SK-N-SH treated with all-trans-retinoic acid at 6 μM for 48 hours (cell line): ENCODE measurements around the gene GPR68.
A peak's percentile ranks its signal among the peaks of the same experiment; 100 is the strongest.

ENCODE experiments used
- ATAC-seq: fragments of 200-7000 bp; cut with Tn5 transposase; 3 replicates; pipeline ENCODE4 v1.9.1; 2020; ENCODE audit warnings: mild to moderate bottlenecking, moderate library complexity
- BACH2 ChIP-seq: fragments of 250-450 bp; sonication (Bioruptor Pico); IDR thresholded peaks from 2 replicates; pipeline ENCODE4 v1.9.0; 2021; ENCODE audit warnings: mild to moderate bottlenecking, borderline replicate concordance
- CREB5 ChIP-seq: fragments of 250-450 bp; sonication (Bioruptor Pico); IDR thresholded peaks from 2 replicates; pipeline ENCODE4 v1.5.1; 2020; ENCODE audit warnings: low read depth, mild to moderate bottlenecking, moderate library complexity
- CSDC2 ChIP-seq: fragments of 250-450 bp; sonication (Bioruptor Pico); IDR thresholded peaks from 2 replicates; pipeline ENCODE4 v1.5.0; 2020; ENCODE audit warnings: mild to moderate bottlenecking, moderate library complexity
- ESRRG ChIP-seq: fragments of 250-450 bp; sonication (Bioruptor Pico); IDR thresholded peaks from 2 replicates; pipeline ENCODE4 v1.6.1; 2021; ENCODE audit warnings: mild to moderate bottlenecking
- OSR1 ChIP-seq: fragments of 250-450 bp; sonication (Bioruptor Pico); IDR thresholded peaks from 2 replicates; pipeline ENCODE4 v1.8.0; 2022; ENCODE audit warnings: moderate library complexity, mild to moderate bottlenecking, inconsistent platforms
- POU6F1 ChIP-seq: fragments of 250-450 bp; sonication (Bioruptor Pico); IDR thresholded peaks from 2 replicates; pipeline ENCODE4 v1.8.0; 2021; ENCODE audit warnings: low read depth, mild to moderate bottlenecking, moderate library complexity, borderline replicate concordance
- RARB ChIP-seq: fragments of 250-450 bp; sonication (Bioruptor Pico); IDR thresholded peaks from 2 replicates; pipeline ENCODE4 v1.8.0; 2021; ENCODE audit warnings: mild to moderate bottlenecking, moderate library complexity
- SNAI2 ChIP-seq: fragments of 250-450 bp; sonication (Bioruptor Pico); IDR thresholded peaks from 2 replicates; pipeline ENCODE4 v1.5.0; 2020; ENCODE audit warnings: mild to moderate bottlenecking, moderate library complexity
- TCF4 ChIP-seq: fragments of 250-450 bp; sonication (Bioruptor Pico); IDR thresholded peaks from 2 replicates; pipeline ENCODE4 v1.8.0; 2021; ENCODE audit warnings: mild to moderate bottlenecking, moderate library complexity, borderline replicate concordance
- ZC3H10 ChIP-seq: fragments of 250-450 bp; sonication (Bioruptor Pico); IDR thresholded peaks from 2 replicates; pipeline ENCODE4 v1.5.1; 2021; ENCODE audit warnings: mild to moderate bottlenecking, moderate library complexity
- ZFP3 ChIP-seq: fragments of 250-450 bp; sonication (Bioruptor Pico); IDR thresholded peaks from 2 replicates; pipeline ENCODE4 v1.5.0; 2020; ENCODE audit warnings: mild to moderate bottlenecking, moderate library complexity
- ZFP30 ChIP-seq: fragments of 450-650 bp; formaldehyde crosslinking; IDR thresholded peaks from 2 replicates; pipeline ENCODE4 v1.5.0; 2022; ENCODE audit warnings: mild to moderate bottlenecking, moderate library complexity
- ZNF565 ChIP-seq: fragments of 450-650 bp; formaldehyde crosslinking; conservative IDR thresholded peaks from 2 replicates; pipeline ENCODE4 v1.5.0; 2020; ENCODE audit warnings: low read depth, mild to moderate bottlenecking, moderate library complexity
- ZNF70 ChIP-seq: fragments of 450-650 bp; formaldehyde crosslinking; IDR thresholded peaks from 2 replicates; pipeline ENCODE4 v1.5.0; 2020; ENCODE audit warnings: mild to moderate bottlenecking, moderate library complexity
- ZNF8 ChIP-seq: fragments of 450-650 bp; formaldehyde crosslinking; IDR thresholded peaks from 2 replicates; pipeline ENCODE4 v1.5.0; 2020; ENCODE audit warnings: mild to moderate bottlenecking, moderate library complexity
- TF ChIP-seq, protein P1 (sequence below): fragments of 250-450 bp; sonication (Bioruptor Pico); IDR thresholded peaks from 2 replicates; pipeline ENCODE4 v1.8.0; 2020; ENCODE audit warnings: mild to moderate bottlenecking, moderate library complexity, borderline replicate concordance
- TF ChIP-seq, protein P2 (sequence below): fragments of 250-450 bp; sonication (Bioruptor Pico); IDR thresholded peaks from 2 replicates; pipeline ENCODE4 v1.5.0; 2020; ENCODE audit warnings: mild to moderate bottlenecking, moderate library complexity
- TF ChIP-seq, protein P3 (sequence below): fragments of 250-450 bp; sonication (Bioruptor Pico); IDR thresholded peaks from 2 replicates; pipeline ENCODE4 v1.5.1; 2021; ENCODE audit warnings: mild to moderate bottlenecking, moderate library complexity

Gene GPR68

GRCh38 chr14:91283666-91284065 is 39.2 kb upstream of the GPR68 start:
- peak; percentile 8; the same call in 2 of the 3 replicates for ATAC-seq
- TF ChIP-seq RARB (CRISPR knock-in tag) = no peak
- no peak for TF ChIP-seq ESRRG (CRISPR knock-in tag)
- no peak for TF ChIP-seq ZFP3 (CRISPR knock-in tag)
- TF ChIP-seq ZFP30 (CRISPR knock-in tag) = no peak
- TF ChIP-seq ZNF565 (CRISPR knock-in tag) = no peak
- TF ChIP-seq POU6F1 (CRISPR knock-in tag) = no peak
- TF ChIP-seq, protein P1, sequence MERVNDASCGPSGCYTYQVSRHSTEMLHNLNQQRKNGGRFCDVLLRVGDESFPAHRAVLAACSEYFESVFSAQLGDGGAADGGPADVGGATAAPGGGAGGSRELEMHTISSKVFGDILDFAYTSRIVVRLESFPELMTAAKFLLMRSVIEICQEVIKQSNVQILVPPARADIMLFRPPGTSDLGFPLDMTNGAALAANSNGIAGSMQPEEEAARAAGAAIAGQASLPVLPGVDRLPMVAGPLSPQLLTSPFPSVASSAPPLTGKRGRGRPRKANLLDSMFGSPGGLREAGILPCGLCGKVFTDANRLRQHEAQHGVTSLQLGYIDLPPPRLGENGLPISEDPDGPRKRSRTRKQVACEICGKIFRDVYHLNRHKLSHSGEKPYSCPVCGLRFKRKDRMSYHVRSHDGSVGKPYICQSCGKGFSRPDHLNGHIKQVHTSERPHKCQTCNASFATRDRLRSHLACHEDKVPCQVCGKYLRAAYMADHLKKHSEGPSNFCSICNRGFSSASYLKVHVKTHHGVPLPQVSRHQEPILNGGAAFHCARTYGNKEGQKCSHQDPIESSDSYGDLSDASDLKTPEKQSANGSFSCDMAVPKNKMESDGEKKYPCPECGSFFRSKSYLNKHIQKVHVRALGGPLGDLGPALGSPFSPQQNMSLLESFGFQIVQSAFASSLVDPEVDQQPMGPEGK (CRISPR knock-in tag) = no peak
- TF ChIP-seq, protein P2, sequence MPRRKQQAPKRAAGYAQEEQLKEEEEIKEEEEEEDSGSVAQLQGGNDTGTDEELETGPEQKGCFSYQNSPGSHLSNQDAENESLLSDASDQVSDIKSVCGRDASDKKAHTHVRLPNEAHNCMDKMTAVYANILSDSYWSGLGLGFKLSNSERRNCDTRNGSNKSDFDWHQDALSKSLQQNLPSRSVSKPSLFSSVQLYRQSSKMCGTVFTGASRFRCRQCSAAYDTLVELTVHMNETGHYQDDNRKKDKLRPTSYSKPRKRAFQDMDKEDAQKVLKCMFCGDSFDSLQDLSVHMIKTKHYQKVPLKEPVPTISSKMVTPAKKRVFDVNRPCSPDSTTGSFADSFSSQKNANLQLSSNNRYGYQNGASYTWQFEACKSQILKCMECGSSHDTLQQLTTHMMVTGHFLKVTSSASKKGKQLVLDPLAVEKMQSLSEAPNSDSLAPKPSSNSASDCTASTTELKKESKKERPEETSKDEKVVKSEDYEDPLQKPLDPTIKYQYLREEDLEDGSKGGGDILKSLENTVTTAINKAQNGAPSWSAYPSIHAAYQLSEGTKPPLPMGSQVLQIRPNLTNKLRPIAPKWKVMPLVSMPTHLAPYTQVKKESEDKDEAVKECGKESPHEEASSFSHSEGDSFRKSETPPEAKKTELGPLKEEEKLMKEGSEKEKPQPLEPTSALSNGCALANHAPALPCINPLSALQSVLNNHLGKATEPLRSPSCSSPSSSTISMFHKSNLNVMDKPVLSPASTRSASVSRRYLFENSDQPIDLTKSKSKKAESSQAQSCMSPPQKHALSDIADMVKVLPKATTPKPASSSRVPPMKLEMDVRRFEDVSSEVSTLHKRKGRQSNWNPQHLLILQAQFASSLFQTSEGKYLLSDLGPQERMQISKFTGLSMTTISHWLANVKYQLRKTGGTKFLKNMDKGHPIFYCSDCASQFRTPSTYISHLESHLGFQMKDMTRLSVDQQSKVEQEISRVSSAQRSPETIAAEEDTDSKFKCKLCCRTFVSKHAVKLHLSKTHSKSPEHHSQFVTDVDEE = no peak
- TF ChIP-seq OSR1 = no peak
- no peak for TF ChIP-seq CREB5
- TF ChIP-seq CSDC2 = no peak
- TF ChIP-seq, protein P3, sequence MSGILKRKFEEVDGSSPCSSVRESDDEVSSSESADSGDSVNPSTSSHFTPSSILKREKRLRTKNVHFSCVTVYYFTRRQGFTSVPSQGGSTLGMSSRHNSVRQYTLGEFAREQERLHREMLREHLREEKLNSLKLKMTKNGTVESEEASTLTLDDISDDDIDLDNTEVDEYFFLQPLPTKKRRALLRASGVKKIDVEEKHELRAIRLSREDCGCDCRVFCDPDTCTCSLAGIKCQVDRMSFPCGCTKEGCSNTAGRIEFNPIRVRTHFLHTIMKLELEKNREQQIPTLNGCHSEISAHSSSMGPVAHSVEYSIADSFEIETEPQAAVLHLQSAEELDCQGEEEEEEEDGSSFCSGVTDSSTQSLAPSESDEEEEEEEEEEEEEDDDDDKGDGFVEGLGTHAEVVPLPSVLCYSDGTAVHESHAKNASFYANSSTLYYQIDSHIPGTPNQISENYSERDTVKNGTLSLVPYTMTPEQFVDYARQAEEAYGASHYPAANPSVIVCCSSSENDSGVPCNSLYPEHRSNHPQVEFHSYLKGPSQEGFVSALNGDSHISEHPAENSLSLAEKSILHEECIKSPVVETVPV = no peak
- TF ChIP-seq SNAI2 (CRISPR knock-in tag) = no peak
- no peak for TF ChIP-seq BACH2 (CRISPR knock-in tag)
- no peak for TF ChIP-seq ZNF8

- ATAC-seq = no peak
- no peak for TF ChIP-seq RARB (CRISPR knock-in tag)
- TF ChIP-seq, protein P3 = no peak
- TF ChIP-seq TCF4 (CRISPR knock-in tag) = no peak
- TF ChIP-seq, protein P1 (CRISPR knock-in tag) = no peak
These were observed 38.6 kb upstream of the GPR68 start for GRCh38 chr14:91282954-91283645.

DNA sequence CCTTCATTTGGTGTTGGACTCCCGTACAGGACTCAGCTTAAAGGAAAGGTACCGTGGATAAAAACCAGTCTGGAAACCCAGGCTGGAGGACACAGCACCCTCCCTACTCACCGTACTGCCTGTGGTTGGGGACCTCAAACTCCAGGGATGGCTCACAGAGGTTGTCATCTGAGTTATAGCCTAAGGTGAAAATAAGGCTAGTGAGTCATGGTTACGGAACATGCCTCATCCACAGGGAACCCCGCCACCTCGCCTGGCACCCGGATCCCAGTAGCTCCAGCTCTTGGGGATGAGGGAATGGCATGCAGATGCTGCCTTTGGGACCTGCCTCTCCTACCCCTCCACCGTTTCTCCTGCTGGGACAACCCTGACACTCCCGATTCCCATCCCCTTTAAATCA is 36.8 kb upstream of the GPR68 start:
- no peak for ATAC-seq
- TF ChIP-seq SNAI2 (CRISPR knock-in tag) = no peak
- TF ChIP-seq, protein P2 = no peak
- TF ChIP-seq ZNF565 (CRISPR knock-in tag) = no peak
- TF ChIP-seq ZFP30 (CRISPR knock-in tag) = no peak
- TF ChIP-seq BACH2 (CRISPR knock-in tag) = no peak
- no peak for TF ChIP-seq RARB (CRISPR knock-in tag)
- no peak for TF ChIP-seq ZC3H10 (CRISPR knock-in tag)
- TF ChIP-seq, protein P1 (CRISPR knock-in tag) = no peak
- no peak for TF ChIP-seq CSDC2
- TF ChIP-seq ZNF70 (CRISPR knock-in tag) = no peak
